Measurements from ENCODE around the gene PSMD14.

Gene PSMD14

DNA sequence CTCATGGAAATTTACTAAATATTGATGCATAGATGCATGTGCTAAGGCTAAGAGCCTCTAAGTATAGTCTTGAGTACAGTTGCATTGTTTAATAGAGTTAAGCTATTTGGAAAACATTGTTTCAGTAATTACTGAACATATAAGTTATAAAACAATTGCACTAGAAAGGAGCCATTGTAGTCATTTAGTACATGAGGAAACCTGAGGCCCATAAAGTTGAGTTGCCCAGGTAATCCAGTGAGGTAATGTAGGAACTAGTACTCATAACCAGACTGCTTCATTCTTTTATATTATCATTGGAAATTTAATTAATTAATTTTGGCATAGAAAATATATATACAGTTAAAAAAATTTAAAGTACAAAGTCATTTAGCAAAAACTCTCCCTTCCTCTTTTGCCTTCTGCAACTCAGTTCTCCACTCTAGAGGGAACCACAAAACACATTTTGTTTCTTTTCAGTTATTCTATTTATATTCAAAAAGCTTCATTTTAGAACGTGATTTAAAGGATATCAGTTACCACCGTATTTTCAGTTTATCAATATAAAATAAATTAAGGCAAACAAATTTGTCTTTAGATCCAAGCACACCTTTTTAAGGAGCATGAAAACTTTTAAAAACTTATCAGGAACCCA, 80.0 kb downstream of the PSMD14 start:
- no peak for DNase-seq

DNA sequence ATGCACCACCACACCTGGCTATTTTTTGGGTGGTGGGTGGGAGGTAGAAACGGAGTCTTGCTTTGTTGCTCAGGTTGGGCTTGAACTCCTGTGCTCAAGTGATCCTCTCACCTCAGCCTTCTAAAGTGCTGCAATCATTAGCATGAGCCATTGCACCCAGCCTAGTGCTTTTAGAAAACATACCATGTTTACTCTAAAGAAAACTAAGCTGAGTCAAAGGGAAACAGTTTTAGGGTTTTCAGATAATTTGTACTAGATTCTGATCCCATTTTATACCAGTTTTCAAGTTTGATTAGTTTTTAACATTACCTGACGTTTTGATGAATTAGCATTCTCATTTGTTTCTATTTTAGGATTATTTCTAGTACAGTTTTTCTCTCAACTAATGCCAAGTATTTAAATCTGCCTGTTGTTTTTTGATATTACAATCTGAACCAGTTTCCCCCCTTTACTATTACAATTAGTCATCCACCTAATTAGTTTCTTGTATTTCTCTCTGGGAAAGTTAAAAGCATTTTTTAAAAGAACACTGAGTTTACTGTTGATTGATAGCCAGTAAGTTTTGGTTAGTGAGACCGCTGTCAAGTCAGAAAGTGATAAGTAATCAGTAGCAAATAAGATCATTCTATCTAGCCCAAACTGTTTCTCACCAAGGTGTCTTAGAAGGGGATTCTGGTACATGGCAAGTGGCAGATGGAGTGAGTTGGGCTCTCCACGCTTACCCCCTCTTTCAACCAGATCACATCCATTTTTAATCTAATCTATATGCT, 83.7 kb downstream of the PSMD14 start:
- DNase-seq: no peak

DNA sequence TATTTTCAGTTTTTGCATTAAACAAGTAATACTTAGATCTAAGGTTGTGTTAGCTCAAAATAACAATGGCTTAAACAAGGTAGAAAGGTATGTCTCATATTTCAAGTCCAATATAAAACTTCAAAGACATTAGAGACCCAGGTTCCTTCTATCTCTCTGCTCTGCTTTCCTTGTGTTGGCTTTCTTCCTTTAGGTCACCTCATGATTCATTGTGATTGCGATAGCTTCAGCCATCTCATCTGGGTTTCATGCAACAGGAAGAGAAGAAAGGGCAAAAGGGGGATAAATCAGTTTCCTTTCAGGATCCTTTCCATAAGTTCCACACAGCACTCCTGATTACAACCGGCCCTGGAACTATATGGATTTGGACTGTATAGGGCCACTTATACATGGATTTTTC, 91.9 kb downstream of the PSMD14 start:
- DNase-seq: no peak

- DNase-seq: no peak
These were observed 94.1 kb downstream of the PSMD14 start for GRCh38 chr2:161402297-161402696.

- DNase-seq: no peak
These were observed 98.1 kb downstream of the PSMD14 start for GRCh38 chr2:161406316-161406715.

DNA sequence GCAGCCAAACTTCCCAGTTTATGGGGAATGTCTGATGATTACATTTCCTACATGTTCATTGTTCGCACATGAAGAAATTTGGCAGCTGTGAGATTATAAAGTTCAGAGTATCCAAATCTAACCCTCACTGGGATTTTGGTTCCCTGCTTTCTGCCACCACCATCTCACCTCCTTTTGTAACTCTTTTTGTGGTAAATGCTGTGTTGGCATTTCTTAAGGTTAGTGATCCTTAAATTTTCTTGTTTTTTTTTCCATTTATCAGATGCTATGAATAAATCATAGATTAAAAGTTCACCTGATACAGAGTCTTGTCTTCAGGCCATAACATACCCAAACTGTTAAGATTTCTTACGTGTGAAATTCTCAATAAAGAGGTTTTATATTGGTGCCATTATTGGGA, 99.4 kb downstream of the PSMD14 start:
- no peak for DNase-seq

GRCh38 chr2:161409308-161409907, 101.2 kb downstream of the PSMD14 start:
- DNase-seq: no peak

GRCh38 chr2:161412346-161412745, 104.1 kb downstream of the PSMD14 start:
- no peak for DNase-seq

DNA sequence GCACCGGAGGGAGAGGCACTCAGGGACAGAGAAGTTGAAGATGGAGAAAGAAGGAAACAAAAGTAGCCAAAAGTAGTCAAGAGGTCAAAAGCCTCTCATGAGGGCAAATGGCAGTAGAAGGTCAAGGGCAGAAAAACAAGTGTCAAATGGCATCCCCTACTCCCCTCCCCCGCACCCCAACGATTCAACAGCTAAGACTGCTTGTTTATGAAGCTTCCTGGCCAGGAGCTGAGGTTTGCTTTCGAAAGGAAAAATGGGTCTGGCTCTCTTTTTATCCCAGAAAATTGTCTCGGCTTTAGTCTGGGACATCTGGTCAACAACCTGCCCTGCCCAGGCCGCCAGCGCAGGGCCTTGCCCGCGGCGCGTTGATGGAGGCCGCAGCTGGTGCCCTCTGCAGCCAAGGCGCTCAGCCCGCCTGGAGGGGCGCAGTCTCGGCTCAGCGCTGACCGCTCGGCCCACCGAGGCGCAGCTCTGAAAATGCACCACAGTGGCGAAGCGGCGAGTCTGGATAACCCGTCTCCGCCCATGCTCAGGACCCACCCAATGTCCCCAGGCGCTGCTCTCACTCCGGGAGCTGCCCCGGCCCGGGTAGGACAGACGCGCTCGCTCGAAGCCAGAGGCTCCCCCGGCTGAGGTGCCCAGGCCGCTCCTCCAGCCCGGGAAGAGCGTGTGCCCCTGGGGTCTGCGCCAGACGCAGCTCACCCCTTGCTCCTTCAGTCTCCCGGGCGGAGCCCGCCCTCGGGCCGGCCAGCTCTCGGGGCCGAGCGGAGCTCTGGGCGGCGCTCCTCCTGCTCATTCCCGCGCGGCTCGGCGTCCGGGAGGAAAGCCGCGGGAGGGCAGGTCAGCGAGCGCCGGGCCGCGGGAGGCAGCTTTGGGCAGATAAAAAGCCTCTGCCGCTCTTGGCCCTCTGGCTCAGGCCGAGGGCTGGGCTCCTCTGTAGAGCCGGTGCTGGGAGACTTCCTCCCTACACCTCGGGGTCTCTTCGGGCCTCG, 106.1 kb downstream of the PSMD14 start:
- DNase-seq: peak; percentile 32

- DNase-seq: peak; percentile 23
These were observed 107.1 kb downstream of the PSMD14 start for GRCh38 chr2:161415034-161415986.

DNA sequence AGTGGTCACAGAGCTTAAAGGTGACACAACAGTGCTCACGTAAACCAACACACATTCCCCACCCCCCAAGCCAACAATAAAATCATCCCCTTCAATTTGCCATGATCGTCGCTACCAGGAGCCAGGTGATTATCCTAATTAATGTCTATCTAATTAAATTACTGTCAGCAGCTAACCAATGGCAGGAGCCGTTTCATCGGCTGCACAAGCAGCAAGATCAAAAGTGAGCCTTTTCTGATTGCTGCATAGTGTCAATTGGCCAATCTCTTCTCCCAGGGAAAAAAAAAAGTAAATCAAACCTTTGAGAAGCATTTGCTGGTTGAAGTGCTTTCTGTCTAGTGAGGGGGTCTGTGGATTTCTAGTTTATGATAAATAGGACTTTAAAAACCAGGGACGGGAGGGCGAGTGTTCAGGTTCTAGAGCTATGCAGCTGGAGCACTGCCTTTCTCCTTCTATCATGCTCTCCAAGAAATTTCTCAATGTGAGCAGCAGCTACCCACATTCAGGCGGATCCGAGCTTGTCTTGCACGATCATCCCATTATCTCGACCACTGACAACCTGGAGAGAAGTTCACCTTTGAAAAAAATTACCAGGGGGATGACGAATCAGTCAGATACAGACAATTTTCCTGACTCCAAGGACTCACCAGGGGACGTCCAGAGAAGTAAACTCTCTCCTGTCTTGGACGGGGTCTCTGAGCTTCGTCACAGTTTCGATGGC, 107.9 kb downstream of the PSMD14 start, which contains the start of gene TBR1:
Gene TBR1, plus strand, starts transcription at position 311 of the 721 bp plus-strand sequence. Its CDS starts 114 bp downstream, at position 425.
- peak; percentile 25 for DNase-seq

DNA sequence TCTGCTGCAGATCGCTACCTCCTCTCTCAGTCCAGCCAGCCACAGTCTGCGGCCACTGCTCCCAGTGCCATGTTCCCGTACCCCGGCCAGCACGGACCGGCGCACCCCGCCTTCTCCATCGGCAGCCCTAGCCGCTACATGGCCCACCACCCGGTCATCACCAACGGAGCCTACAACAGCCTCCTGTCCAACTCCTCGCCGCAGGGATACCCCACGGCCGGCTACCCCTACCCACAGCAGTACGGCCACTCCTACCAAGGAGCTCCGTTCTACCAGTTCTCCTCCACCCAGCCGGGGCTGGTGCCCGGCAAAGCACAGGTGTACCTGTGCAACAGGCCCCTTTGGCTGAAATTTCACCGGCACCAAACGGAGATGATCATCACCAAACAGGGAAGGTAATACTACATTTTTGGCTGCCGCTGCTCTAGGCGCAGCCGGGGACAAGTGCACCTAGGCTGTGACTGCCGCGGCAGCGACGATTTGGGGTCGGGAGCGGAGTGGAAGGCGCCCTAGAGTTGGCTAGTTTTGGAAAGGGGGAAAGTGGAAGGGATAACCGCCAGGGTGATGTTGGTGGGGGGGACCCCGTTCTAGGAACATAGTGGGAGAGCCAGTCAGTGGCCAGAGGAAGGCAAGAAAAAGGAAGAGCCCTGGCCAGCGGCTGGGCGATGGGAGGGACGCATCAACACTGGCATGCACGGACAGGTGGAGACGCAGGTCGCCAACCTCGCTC, 108.6 kb downstream of the PSMD14 start:
- peak; percentile 28 for DNase-seq

DNA sequence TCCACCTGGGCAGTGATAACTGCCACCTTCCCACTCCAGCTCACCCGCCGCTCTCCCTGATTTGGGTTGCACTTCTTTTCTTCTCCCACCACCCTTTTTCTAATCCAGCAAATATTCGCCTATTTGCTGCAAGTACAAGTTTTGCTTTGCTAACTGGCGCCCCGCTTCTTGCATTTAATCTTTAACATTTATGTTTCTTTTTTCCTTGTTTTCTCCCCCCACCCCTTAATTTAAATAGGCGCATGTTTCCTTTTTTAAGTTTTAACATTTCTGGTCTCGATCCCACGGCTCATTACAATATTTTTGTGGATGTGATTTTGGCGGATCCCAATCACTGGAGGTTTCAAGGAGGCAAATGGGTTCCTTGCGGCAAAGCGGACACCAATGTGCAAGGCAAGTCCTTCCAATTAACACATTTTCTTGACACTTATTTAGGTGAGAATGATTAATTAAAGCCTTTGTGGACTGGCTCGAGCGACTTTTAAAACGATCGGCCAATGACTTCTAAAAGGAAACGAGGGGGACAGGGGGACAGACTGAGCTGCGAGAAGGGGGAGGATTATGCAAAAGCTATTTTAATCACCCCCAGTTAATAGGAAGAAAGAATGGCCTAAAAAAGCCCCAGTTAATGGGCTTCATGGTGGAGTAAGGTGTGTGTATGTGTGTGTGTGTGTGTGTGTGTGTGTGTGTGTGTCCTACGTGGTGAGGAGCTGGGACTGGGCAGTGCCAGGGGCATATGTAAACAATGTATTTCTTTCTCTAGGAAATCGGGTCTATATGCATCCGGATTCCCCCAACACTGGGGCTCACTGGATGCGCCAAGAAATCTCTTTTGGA, 109.4 kb downstream of the PSMD14 start:
- DNase-seq: no peak

- DNase-seq: no peak
These were observed 110.1 kb downstream of the PSMD14 start for GRCh38 chr2:161418275-161418714.

DNA sequence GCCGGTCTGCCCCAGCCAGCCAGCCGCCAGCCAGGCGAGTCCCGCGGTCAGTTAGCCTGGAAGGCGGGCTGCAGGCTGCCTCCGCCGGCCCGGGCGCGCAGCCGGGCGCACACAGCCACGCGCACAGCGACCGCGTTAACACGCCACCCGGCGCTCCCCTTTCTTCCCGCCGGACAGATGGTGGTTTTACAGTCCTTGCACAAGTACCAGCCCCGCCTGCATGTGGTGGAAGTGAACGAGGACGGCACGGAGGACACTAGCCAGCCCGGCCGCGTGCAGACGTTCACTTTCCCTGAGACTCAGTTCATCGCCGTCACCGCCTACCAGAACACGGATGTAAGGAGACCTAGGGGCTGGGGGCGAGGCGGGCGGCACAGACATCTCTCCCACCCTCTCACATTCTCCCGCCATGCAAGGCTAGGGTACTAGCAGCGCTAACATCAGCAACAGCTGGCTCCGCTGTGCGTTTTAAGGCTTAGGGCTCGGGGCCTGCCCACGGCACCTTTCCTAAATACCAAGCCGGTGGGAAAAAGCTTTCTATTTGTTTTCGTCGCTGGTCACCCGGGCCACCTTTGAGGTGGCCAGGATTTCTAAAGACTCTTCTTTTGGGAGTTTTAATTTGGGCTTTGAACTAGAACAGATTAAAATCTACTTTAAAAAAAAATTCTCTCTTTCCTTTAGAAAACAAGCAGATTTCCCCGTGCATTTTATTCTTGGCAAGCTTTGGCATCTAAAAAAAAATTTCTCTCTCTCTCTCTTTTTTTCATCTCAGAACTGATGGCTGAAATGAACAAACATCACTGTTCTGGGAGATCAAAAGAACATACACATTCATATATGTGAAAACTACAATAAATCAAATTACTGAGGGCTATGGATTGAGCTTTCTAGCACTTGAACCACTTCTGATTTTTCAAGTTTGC, 110.8 kb downstream of the PSMD14 start:
- peak; percentile 23 for DNase-seq

GRCh38 chr2:161419638-161420190, 111.5 kb downstream of the PSMD14 start:
- no peak for DNase-seq

DNA sequence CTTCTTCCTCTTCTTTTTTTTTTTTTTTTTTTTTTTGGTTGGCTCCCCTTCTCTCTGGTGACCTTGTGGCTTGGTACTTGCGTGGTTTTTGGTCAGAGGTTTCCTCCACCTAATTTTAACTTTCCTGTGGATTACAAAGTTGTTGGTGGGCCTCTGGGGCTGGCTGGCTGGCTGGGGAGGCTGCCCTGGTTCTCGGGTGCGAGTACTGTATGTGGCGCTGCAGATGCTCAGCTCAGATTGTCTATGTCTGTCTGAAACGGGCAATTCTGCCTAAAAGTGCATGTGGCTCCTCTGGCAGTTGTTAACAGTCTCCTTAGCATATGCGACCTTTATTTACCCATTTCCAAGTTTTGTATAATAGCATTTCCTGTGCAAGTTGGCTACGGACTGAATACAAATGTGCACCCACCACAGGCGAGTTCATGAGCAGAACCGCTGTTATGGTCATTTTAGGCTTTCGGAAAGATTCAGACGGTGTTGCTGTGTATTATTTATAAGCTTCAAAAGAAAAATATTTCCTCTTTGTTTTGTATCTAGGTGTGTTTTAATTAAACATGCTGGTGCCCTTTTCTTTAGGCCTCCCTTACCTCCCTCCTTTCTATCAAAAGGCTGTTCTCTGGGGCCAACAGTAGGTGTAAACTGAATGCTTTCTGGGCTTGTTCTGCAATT, 112.3 kb downstream of the PSMD14 start:
- DNase-seq: no peak
